Cortex of kidney (tissue), 1 donor: ENCODE measurements around the gene PPP2R3A.
A peak's percentile ranks its signal among the peaks of the same experiment; 100 is the strongest.

Experiments
- DNase-seq: peaks from one replicate; lab custom pipeline; 2025; lab: John Stamatoyannopoulos, UW

PPP2R3A gene

DNA sequence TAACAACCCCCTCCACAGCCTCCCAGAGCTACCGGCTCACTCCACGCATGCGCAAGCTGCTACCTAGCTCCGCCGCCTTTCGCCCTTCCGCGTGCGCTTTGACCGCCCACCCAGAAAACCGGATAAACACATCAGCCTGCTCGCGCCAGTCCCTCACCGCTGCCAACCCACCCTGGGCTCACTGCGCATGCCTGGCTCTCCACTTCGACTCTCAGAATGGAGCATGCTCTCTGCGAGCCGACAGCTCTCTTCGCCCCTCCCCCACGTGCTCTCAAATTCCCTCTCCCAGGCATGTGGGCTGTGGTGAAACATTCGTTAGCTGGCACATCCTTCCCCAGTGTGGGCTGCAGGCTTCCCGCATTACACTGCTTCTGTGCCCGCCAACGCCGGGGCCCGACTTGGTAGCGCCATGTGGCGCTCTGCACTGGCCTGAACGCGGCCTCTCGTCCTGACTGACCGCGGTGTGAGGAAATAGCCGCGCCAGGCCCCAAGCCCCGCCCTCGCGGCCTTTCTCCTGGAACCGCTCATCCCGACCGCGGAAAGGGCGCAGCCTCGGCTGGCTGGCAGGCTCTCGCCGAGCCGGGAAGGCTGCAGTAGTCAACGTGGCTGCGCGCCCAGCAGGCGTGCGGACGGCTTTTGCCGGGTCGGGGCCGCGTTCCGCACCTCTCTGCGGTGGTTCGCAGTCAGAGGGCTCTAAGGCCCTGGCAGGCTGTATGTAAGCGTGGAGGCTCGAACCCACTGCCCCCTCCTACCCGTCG is 231.1 kb downstream of the PPP2R3A start:
- DNase-seq = peak; percentile 88

DNA sequence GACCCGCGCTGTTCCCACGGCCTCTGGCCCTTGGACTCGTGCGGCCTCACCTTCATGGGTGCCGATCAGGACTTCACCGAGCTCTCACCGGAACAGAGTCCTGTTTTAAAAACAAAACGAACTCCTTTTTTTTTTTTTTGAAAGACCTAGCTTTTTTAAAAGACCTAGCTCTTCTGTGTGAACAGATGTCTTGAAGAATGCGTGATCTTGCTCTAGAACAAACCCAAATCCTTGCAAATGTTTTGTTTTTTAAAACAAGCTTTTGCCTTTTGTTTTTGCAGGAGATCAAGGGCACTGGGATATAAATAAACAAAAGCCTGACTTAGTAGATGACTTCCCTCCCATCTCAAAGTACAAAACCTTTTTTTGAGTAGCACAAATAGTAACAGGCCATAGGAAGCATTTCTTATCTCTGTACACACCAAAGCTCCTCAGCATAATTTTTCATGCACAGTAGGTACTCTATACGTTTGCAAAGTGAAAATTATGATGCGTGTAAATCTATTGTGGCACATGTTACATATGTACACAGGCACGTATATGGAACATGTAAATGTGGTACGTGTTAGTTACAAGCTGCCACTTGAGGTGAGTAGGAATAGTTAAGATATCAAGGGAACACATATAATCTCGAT is 231.7 kb downstream of the PPP2R3A start:
- DNase-seq = no peak
